HG03521 (cell line): ENCODE data around the gene PALMD.
A peak's percentile ranks its signal among the peaks of the same experiment; 100 is the strongest.

Source experiments
- ATAC-seq: cut with Tn5 transposase; IDR thresholded peaks from one replicate; pipeline ENCODE4 v1.9.1; 2021; ENCODE audit warnings: mild to moderate bottlenecking, moderate library complexity; ENCODE audit not compliant: unreplicated experiment

Gene PALMD

GRCh38 chr1:99682291-99682751 is 36.4 kb downstream of the PALMD start:
- no peak for ATAC-seq

- peak; percentile 92 for ATAC-seq
Observed at GRCh38 chr1:99685516-99686180, 39.7 kb downstream of the PALMD start.

GRCh38 chr1:99691175-99691574 is 45.3 kb downstream of the PALMD start:
- ATAC-seq: no peak

GRCh38 chr1:99696616-99697015 is 50.7 kb downstream of the PALMD start:
- no peak for ATAC-seq

GRCh38 chr1:99697580-99697979 is 51.7 kb downstream of the PALMD start:
- no peak for ATAC-seq

- ATAC-seq: no peak
Observed at GRCh38 chr1:99700020-99700419, 54.1 kb downstream of the PALMD start.

GRCh38 chr1:99702221-99702620 is 56.3 kb downstream of the PALMD start:
- no peak for ATAC-seq

- no peak for ATAC-seq
Observed at GRCh38 chr1:99704356-99704816, 58.5 kb downstream of the PALMD start.

GRCh38 chr1:99705385-99705784 is 59.5 kb downstream of the PALMD start:
- ATAC-seq: no peak

GRCh38 chr1:99707535-99708142 is 61.7 kb downstream of the PALMD start:
- ATAC-seq: peak; percentile 64

- no peak for ATAC-seq
Observed at GRCh38 chr1:99710994-99711393, 65.1 kb downstream of the PALMD start.

- ATAC-seq: no peak
Observed at GRCh38 chr1:99713006-99713405, 67.1 kb downstream of the PALMD start.

- ATAC-seq: no peak
Observed at GRCh38 chr1:99717005-99717404, 71.1 kb downstream of the PALMD start.

GRCh38 chr1:99723251-99723650 is 77.3 kb downstream of the PALMD start:
- no peak for ATAC-seq

- ATAC-seq: no peak
Observed at GRCh38 chr1:99725996-99726395, 80.1 kb downstream of the PALMD start.

GRCh38 chr1:99726407-99726806 is 80.5 kb downstream of the PALMD start:
- ATAC-seq: no peak

- no peak for ATAC-seq
Observed at GRCh38 chr1:99726818-99727217, 80.9 kb downstream of the PALMD start.

- no peak for ATAC-seq
Observed at GRCh38 chr1:99727575-99728185, 81.8 kb downstream of the PALMD start.

- ATAC-seq: peak; percentile 67
Observed at GRCh38 chr1:99728494-99729235, 82.8 kb downstream of the PALMD start.

GRCh38 chr1:99731384-99731783 is 85.5 kb downstream of the PALMD start:
- no peak for ATAC-seq

- ATAC-seq: no peak
Observed at GRCh38 chr1:99735852-99736251, 89.9 kb downstream of the PALMD start.
